Central memory CD4-positive, alpha-beta T cell (primary cell): ENCODE results near the gene STUM.

ENCODE experiments used
- DNase-seq: peaks from one replicate; pipeline ENCODE4 v3.0.0; 2022

The STUM gene

DNA sequence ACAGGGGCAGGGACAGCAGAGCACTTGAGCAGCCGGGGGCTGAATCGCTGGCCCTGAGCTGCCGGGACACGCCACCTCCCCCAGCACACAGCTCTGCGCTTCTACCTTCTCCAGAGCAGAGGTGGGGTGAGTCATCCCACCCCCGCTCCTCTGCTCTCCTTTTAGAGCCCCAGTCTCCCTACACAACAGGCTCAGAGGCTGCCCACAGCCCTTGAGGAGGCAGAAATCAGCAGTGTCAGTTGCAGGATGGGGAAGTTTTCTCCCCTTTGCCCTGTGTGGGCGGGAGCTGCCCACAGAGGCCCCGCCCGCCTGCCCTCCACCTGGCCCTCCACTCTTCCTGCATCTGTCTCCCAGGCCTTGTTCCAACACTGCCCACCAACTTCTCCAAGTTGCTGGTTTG lies 94.6 kb downstream of the STUM start:
- DNase-seq: no peak

- peak; percentile 44 for DNase-seq
Observed at GRCh38 chr1:226643611-226644540, 95.3 kb downstream of the STUM start.

GRCh38 chr1:226644541-226645176 lies 96.1 kb downstream of the STUM start:
- DNase-seq: no peak

- no peak for DNase-seq
Observed at GRCh38 chr1:226645279-226645976, 96.9 kb downstream of the STUM start.

GRCh38 chr1:226646026-226646869 lies 97.7 kb downstream of the STUM start:
- no peak for DNase-seq

DNA sequence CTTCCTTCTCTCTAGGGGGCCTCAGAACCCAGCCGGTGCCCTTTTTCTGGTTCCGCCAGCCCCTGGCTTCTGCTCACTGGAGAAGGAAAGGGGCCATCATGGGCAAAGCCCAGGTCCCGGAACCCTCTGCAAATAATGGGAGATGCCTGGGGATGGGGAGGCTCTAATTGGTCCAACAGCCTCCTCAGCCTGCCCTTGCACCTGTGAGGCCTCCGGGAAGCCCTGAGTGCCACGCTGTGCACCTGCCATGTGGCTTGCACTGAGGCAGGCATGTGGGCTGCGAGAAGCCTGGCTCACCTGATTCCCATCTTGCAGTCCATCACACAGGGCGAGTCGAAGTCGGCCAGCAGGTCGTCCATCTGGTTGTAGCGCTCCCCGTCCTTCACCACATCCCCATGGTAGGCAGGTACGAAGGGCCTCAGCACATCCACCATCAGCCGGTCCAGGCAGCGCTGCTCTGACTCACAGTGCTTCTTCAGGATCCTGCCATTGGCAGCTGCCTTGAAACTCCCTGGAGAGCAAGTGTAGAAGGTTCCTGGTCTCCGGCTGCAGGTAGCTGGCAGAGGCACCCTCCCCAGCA lies 98.4 kb downstream of the STUM start:
- no peak for DNase-seq

DNA sequence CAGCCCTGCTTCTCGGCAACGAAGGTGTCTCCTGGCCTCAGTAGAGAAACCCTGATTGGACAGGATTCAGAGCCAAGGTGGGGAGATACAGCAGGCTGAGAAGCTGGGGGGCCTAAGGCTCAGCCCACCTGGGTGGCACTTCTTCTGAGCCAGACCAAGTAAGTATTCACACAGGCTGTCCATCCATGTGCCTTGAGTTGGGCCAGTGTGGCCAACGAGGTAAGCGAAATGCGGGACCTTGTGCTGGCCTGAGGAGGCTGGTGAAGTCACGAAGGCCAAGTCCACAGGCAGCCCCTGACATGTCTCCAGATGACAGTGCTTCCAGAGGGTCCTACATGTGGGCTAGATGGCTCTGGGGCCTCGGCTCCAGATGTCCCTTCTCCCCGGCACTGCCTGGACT lies 99.2 kb downstream of the STUM start:
- no peak for DNase-seq

- no peak for DNase-seq
Observed at GRCh38 chr1:226648421-226648820, 99.9 kb downstream of the STUM start.

GRCh38 chr1:226649244-226649643 lies 100.7 kb downstream of the STUM start:
- no peak for DNase-seq

GRCh38 chr1:226649780-226650179 lies 101.2 kb downstream of the STUM start:
- DNase-seq: peak; percentile 31

DNA sequence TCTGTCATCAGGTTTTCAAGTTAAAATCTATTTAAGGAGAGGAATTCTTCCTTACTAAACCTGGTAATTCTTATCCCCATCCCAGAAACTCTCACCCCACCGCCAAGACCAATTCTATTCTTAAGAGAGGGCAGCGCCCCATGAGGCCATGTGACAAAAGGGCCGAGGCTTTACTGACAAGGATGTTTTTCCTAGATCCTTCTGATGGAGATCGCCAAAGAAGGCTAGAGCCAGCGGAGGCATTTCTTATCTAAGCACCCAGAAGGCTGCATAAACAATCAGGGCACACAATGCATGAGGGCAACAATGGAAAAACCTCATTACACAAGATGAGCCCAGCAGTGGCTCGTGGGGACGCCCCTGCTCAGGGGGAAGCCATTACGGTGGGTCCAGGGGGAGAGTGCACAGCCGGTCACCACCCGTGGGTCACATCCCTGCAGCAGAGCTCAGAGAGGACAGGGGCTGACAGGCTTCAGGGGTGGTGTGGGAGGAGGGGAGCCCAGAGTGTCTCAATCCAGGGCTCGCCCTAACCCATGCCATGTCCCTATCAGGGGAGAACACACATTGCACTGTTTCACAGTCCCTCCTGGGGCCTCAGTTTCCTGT lies 101.8 kb downstream of the STUM start:
- DNase-seq: no peak

GRCh38 chr1:226651041-226651731 lies 102.6 kb downstream of the STUM start:
- DNase-seq: no peak

DNA sequence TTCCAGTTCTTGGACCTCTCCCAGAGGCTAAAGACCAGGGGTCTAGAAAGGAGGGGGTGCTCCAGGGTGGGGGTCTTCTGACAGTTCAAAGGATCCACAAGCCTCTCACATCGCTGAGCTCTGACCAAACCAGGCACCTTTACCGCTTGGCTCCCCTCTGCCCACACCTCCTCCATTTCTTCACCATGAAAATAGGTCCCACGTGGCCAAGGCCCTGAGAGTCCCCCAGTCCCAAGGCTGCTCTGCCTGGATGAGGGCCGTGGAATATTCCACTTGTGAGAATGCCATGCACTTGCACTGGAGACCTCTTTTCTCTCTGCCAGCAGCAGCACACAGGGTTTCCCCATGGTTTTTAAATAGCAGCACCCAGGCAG lies 103.2 kb downstream of the STUM start:
- DNase-seq: no peak

GRCh38 chr1:226652613-226653012 lies 104.0 kb downstream of the STUM start:
- DNase-seq: no peak

GRCh38 chr1:226653311-226653921 lies 104.9 kb downstream of the STUM start:
- DNase-seq: peak; percentile 82

DNA sequence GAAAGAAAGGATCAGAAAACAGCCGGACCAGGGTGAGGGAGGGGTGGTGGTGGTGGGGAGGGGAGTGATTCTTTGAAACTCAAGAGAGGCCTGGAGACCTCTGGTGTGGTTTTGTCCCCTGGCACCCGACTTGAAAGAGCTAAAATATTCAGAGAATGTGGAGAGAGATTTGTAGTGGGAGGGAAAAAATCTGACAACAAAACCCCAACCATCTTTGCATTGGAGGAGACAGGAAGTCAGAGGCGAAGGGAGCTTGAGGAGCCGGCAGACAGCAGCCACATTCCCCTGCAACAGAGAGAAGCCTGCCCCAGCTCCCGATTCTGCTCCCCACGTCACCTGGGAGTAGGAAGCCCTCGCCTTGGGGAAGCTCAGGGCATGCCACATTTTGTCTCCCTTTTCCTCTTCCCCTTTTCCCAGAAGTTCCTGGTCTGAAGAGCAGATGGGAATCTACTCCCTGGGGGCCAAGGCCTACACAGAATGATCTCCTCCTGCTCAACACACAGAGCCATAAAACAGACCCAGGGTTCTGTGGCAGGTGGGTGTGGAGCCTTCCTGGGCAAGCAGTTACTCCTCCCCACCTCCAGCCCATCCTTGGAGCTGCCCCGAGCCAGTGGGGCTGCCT lies 105.6 kb downstream of the STUM start:
- no peak for DNase-seq

DNA sequence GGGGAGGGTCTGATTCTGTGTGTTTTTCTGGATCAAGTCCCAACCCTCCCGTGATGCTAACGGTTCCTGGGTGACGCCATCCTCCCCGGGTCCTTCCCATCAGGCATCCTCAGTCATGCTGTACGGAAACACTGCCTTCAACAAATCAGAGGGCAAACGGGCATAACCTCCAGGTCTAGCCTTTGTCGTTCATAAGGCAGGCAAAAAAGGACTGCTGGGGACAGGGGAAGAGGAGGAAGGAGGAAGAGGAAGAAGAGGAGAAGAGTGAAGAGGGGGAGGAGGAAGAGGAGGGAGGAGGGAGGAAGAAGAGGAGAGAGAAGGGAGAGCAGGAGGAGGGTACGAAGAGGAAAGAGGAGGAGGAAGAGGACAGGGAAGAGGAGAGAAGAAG lies 106.1 kb downstream of the STUM start:
- DNase-seq: no peak

DNA sequence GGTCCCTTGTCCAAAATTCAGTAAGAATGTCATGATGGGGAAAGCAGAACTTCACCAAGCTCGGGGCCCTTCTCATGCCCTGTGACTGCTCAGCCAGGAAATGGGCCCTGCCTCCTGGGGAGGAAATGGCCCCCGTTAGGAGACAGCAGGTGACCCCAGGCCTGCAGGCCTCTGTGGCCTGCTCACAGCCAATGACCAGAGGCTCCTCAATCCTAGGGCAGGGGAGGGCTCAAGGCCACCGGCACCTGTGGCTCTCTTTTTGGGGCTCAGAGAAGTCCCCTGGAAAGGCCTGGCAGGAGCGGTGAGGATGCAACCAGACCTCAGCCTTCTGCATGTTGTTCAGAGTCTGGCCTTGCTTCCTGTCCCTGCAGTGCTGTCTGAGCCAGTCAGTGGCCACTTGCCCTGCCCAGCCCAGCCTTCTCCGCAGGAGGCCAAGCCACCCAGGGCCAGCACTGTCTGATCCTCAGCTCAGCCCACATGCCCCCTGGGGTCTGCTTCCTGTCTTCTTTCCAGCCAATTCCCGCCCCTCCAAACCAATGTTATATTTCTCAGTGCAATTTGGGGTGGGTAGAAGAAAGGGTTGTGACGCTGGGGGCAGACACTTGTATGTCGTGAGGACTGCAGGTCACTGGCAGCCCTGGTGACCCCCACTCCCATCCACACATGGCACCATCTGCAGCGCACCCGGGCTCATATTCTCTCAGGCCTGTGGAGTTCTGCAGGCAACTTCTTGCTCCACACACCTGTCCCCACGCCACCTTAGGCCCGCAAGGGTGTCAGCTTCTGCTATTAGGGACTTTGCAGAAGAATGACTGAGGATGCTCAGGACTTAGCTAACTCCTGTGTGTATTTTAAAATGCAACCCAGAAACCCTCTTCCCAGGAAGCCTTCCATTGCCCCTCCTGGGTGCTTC lies 106.9 kb downstream of the STUM start:
- no peak for DNase-seq

- DNase-seq: no peak
Observed at GRCh38 chr1:226656201-226656600, 107.6 kb downstream of the STUM start.
